Measurements from ENCODE around the gene DBNDD1.

DNA sequence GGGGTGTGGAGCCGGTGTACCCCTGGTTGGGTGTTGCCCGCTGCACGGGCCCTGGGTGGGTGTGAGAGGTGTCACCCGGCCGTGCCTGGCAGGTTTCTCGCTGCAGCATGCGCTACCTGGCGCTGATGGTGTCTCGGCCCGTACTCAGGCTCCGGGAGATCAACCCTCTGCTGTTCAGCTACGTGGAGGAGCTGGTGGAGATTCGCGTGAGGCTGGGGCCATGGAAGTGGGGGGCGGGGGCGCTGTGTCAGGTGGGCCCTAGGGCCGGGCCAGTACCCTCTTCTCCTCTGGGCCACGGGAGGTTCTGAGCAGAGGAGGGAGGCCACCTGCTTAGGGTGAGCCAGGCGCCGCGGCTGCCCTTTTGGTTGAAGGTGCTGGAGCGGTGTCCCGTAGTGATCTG lies 57.3 kb downstream of the DBNDD1 start:
- TF ChIP-seq, protein P1, sequence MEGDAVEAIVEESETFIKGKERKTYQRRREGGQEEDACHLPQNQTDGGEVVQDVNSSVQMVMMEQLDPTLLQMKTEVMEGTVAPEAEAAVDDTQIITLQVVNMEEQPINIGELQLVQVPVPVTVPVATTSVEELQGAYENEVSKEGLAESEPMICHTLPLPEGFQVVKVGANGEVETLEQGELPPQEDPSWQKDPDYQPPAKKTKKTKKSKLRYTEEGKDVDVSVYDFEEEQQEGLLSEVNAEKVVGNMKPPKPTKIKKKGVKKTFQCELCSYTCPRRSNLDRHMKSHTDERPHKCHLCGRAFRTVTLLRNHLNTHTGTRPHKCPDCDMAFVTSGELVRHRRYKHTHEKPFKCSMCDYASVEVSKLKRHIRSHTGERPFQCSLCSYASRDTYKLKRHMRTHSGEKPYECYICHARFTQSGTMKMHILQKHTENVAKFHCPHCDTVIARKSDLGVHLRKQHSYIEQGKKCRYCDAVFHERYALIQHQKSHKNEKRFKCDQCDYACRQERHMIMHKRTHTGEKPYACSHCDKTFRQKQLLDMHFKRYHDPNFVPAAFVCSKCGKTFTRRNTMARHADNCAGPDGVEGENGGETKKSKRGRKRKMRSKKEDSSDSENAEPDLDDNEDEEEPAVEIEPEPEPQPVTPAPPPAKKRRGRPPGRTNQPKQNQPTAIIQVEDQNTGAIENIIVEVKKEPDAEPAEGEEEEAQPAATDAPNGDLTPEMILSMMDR (conservative IDR thresholded peaks at IDR 0.05), result no peak
- TF ChIP-seq EZH2 (IDR thresholded peaks at IDR 0.05; ENCODE audit: low read depth), result no peak
